GM21423 (cell line): ENCODE measurements around the gene CCDC80.

Source experiments
- ATAC-seq: cut with Tn5 transposase; IDR thresholded peaks from one replicate; pipeline ENCODE4 v1.9.1; 2021; ENCODE audit warnings: mild to moderate bottlenecking, moderate library complexity; ENCODE audit not compliant: unreplicated experiment

CCDC80 gene, protein sequence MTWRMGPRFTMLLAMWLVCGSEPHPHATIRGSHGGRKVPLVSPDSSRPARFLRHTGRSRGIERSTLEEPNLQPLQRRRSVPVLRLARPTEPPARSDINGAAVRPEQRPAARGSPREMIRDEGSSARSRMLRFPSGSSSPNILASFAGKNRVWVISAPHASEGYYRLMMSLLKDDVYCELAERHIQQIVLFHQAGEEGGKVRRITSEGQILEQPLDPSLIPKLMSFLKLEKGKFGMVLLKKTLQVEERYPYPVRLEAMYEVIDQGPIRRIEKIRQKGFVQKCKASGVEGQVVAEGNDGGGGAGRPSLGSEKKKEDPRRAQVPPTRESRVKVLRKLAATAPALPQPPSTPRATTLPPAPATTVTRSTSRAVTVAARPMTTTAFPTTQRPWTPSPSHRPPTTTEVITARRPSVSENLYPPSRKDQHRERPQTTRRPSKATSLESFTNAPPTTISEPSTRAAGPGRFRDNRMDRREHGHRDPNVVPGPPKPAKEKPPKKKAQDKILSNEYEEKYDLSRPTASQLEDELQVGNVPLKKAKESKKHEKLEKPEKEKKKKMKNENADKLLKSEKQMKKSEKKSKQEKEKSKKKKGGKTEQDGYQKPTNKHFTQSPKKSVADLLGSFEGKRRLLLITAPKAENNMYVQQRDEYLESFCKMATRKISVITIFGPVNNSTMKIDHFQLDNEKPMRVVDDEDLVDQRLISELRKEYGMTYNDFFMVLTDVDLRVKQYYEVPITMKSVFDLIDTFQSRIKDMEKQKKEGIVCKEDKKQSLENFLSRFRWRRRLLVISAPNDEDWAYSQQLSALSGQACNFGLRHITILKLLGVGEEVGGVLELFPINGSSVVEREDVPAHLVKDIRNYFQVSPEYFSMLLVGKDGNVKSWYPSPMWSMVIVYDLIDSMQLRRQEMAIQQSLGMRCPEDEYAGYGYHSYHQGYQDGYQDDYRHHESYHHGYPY

DNA sequence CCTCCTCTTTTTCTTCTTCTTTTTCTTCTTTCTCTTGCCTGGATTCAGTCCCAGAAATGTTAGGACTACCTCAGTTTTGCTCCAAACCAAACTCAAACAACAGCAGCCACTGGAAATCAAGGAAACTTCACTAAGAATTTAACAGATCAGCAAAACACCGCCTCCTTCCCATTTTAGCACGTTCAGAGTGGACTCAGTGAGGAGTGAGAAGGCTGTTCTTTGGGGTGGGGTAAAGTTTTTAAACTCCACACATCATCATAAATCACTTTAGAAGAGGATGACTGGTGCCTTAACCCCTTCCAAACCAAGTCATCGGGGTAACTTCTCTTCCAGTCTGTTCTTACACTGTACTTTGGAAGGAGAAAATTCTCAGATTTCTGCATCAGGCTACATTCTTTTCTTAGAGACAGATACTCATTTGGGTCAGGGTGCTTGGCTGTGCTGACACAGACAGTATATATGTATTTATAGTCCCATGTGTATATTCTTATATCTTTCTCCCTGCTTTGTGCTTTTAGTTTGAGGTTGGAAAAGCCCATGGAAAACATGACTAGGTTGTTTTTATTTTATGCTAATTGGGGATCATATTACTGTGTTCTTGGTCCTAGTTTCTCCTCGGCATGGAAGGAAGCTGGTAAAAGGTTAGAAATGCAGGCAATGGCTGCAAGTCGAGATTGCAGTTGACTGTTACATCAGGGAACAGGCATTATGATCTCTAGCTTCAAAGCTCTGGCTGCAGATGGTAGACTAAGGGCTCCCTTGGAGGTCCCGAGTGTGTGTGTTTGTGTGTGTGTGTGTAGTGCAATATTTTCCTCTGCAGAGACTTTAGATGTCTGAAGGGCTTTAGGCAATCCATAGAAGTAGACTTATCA lies at the start of gene CCDC80:
Gene CCDC80 (minus strand): TSS at position 214 of the 872 bp plus-strand sequence. CDS start 1,238 bp downstream, outside the sequence.
- ATAC-seq: no peak

DNA sequence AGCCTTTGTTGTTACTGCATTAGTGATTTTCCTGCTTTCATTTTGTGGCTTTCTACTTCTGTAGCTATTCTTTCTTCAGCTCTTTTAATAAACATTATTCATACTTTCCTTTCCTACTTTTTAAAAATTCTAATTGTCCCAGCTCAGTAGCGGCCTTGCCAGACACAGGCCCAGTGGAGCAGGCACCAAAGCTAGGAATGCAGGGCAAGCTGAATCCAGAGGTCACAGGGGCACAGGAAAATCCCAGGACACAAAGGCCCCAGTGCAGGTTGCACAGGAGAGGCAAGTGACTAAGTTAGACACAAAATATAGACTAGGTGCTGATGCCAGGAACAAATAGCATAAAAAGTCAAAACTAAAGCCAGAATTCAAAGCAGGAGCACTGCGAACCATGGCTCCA lies 49.0 kb upstream of the CCDC80 start:
- ATAC-seq: no peak

DNA sequence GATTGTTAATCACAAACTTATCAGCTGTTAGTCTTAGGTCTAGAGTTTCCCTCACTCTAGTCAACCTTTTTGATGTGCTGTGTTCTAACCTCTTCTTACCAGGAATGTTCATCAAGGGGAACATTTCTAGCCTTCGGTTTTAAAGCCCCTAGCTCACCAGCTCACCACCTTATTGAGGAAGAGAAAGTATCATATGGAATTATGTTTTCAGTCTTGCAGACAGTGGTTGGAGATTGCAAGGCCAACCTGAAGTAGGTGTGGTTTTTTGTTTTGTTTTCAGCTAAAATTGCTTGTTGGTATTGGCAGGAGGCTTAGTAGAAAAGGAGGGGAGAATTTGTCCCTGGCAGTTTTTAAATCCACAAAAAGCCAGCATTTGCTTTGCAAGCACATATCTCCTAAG lies 48.4 kb upstream of the CCDC80 start:
- peak; percentile 56 for ATAC-seq

- no peak for ATAC-seq
These were observed 47.9 kb upstream of the CCDC80 start for GRCh38 chr3:112688819-112689218.

- no peak for ATAC-seq
These were observed 47.3 kb upstream of the CCDC80 start for GRCh38 chr3:112688085-112688769.

DNA sequence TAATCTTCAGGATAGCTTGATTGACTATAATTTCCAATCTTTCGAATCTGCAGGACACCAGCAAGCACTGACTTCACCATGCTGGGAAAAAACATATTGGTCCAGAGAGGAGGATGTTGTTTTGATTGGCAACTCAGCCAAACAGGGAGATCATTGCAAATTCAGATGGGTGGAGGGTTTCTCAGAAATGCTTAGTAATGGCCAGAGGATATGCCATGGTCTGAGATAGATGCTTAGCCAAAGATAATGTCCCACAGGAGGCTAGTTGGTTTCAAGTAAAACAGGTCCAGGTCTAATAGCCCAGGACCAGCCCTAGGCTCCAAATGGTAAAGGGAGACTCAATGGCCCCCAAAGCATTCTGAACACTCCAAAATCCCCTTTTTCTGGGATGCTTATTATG lies 46.7 kb upstream of the CCDC80 start:
- ATAC-seq: no peak

DNA sequence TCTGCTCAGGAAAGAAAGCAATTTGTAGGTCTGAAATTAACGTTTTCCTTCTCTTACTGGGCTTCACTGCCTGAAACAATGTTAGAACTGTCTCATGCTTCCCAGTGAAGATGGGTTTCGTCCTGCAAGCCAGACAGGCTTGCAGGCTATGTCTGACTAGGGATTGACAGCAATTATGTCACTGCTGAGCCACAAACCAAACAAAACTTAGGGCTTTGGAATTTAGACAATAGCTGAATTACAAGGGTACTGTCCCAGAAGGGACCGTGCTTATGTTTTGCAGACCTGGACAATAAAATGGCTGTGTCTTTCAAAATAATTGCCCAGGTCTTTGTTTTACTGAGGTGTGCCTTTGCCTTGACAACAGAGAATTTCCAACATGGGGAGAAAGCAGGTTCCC lies 46.3 kb upstream of the CCDC80 start:
- no peak for ATAC-seq

GRCh38 chr3:112685956-112686799 lies 45.2 kb upstream of the CCDC80 start:
- no peak for ATAC-seq

- no peak for ATAC-seq
These were observed 44.5 kb upstream of the CCDC80 start for GRCh38 chr3:112685420-112685819.

DNA sequence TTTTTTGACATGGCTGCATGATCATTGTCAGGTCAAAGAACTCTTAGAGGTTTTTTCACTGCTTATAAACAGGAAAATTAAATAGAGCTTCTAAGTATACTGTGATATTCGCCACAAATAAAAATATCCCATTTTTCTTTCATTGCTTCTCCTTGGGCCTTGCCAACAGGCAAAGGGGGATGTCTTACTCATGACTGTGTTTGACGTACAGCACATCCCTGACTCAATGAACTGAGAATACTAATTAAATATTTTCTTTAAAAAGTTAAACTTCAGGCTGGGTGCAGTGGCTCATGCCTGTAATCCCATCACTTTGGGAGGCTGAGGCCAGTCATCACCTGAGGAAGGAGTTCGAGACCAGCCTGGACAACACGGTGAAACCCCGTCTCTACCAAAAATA lies 41.4 kb upstream of the CCDC80 start:
- ATAC-seq: no peak

GRCh38 chr3:112681822-112682325 lies 40.9 kb upstream of the CCDC80 start:
- no peak for ATAC-seq

DNA sequence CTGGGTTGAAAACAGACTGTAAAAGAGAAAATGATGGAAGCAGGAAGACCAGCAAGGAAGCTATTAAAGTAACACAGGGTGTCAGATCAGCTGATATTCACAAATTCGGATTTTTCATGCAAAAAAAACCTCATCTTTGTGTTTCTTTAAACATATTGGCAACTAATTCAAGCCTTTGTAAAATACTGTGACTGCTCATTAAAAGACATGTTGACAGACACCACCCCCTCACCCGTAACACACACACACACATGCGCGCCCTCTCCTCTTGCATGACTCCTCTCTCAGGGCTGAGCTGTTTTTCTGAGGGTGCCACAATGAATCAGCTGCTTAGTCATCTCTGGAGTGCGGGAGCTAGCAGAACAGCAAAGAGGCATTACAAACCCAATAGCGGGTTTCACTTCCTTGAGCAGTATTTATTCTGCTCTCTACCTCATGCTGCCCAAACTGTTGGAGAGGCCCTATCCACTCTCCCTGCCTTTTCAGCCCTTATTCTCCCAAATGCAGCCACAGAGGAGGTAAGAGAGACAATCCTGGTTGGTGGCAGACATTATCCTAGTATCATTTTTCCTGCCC lies 35.8 kb upstream of the CCDC80 start:
- ATAC-seq: peak; percentile 99

GRCh38 chr3:112675943-112676535 lies 35.1 kb upstream of the CCDC80 start:
- ATAC-seq: no peak

GRCh38 chr3:112675349-112675748 lies 34.4 kb upstream of the CCDC80 start:
- no peak for ATAC-seq

- no peak for ATAC-seq
These were observed 32.0 kb upstream of the CCDC80 start for GRCh38 chr3:112672716-112673541.

- no peak for ATAC-seq
These were observed 31.2 kb upstream of the CCDC80 start for GRCh38 chr3:112671930-112672715.

DNA sequence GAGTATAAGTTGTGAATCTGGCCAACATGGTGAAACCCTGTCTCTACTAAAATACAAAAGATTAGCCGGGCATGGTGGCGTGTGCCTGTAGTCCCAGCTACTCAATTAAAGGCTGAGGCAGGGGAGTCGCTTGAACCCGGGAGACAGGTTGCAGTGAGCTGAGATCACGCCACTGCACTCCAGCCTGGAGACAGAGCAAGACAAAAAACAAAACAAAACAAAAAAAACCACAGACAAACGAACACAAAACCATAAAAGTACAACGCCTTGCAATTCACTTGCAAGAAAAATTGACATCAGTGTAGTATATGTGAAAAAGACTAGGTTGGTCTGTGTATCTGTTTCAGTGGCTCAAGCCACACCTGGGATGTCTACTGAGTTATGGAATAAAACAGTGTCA lies 29.9 kb upstream of the CCDC80 start:
- no peak for ATAC-seq
